ENCODE measurements around the gene PSD.

The PSD gene

DNA sequence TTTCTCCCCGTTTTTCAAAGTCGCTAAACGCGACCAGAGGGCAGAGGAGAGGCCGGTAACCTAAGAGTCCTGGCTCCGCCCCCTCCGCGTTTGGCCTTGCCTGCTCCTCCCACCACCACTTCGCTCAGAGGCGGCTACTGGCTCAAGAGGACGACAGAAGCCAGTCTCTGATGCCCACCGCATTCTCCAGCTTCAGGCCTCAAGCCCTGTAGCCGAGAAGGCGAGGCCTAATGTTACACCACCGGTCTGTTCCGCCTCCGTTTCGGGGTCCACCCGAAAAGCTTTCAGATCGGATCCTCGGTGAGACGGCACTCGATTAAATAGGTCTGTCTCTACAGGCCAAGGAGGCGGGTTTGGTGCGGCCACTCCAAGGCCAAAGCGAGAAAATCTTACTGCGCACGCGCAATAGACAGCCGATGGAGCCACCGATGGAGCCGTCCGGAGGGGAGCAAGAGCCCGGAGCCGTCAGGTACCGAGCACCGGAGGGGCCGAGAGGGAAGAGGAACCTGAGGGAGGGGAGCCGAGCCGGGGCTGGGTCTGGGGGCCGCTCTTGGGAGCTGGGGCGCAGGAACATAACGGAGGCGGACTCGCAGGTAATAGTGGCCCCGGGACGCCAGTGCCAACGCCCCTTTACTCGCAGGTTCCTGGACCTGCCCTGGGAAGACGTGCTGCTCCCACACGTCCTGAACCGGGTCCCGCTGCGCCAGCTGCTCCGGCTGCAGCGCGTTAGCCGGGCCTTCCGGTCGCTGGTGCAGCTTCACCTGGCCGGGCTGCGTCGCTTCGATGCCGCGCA, 2.3 kb upstream of the PSD start, which contains the start of gene FBXL15 (continued):
- TF ChIP-seq SP7 (tag by site-specific recombination; IDR thresholded peaks at IDR 0.05): peak; percentile 90; the same call in 1 of the 2 replicates
- no peak for TF ChIP-seq ZNF658 (tag by site-specific recombination; IDR thresholded peaks at IDR 0.05)
- no peak for TF ChIP-seq ZNF747 (tag by site-specific recombination; IDR thresholded peaks at IDR 0.05)
- peak; percentile 79 for TF ChIP-seq KLF10 (tag by site-specific recombination; IDR thresholded peaks at IDR 0.05)
- no peak for TF ChIP-seq ZNF211 (tag by site-specific recombination; IDR thresholded peaks at IDR 0.05; ENCODE audit: low read depth)
- TF ChIP-seq ZNF621 (tag by site-specific recombination; IDR thresholded peaks at IDR 0.05): no peak
- TF ChIP-seq ZNF133 (tag by site-specific recombination; IDR thresholded peaks at IDR 0.05): no peak
- TF ChIP-seq ZNF2 (tag by site-specific recombination; IDR thresholded peaks at IDR 0.05): peak; percentile 96
- TF ChIP-seq ZNF843 (tag by site-specific recombination; IDR thresholded peaks at IDR 0.05): peak; percentile 75
- no peak for TF ChIP-seq ZNF555 (tag by site-specific recombination; conservative IDR thresholded peaks at IDR 0.05)
- TF ChIP-seq ZNF48 (tag by site-specific recombination; IDR thresholded peaks at IDR 0.05): no peak
- peak; percentile 51; the same call in 1 of the 2 replicates for TF ChIP-seq ZNF558 (tag by site-specific recombination; IDR thresholded peaks at IDR 0.05)
- no peak for TF ChIP-seq ZNF768 (tag by site-specific recombination; IDR thresholded peaks at IDR 0.05)
- TF ChIP-seq, protein P1, sequence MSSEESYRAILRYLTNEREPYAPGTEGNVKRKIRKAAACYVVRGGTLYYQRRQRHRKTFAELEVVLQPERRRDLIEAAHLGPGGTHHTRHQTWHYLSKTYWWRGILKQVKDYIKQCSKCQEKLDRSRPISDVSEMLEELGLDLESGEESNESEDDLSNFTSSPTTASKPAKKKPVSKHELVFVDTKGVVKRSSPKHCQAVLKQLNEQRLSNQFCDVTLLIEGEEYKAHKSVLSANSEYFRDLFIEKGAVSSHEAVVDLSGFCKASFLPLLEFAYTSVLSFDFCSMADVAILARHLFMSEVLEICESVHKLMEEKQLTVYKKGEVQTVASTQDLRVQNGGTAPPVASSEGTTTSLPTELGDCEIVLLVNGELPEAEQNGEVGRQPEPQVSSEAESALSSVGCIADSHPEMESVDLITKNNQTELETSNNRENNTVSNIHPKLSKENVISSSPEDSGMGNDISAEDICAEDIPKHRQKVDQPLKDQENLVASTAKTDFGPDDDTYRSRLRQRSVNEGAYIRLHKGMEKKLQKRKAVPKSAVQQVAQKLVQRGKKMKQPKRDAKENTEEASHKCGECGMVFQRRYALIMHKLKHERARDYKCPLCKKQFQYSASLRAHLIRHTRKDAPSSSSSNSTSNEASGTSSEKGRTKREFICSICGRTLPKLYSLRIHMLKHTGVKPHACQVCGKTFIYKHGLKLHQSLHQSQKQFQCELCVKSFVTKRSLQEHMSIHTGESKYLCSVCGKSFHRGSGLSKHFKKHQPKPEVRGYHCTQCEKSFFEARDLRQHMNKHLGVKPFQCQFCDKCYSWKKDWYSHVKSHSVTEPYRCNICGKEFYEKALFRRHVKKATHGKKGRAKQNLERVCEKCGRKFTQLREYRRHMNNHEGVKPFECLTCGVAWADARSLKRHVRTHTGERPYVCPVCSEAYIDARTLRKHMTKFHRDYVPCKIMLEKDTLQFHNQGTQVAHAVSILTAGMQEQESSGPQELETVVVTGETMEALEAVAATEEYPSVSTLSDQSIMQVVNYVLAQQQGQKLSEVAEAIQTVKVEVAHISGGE (tag by site-specific recombination; conservative IDR thresholded peaks at IDR 0.05; ENCODE audit: low read depth): peak; percentile 100
- TF ChIP-seq ZNF391 (tag by site-specific recombination; IDR thresholded peaks at IDR 0.05; ENCODE audit: borderline replicate concordance, low read depth): peak; percentile 96
- TF ChIP-seq FEZF1 (tag by site-specific recombination; IDR thresholded peaks at IDR 0.05): peak; percentile 41; the same call in 1 of the 2 replicates
- peak; percentile 45; the same call in 1 of the 2 replicates for TF ChIP-seq MYNN (tag by site-specific recombination; IDR thresholded peaks at IDR 0.05; ENCODE audit: borderline replicate concordance)
- TF ChIP-seq, protein P2, sequence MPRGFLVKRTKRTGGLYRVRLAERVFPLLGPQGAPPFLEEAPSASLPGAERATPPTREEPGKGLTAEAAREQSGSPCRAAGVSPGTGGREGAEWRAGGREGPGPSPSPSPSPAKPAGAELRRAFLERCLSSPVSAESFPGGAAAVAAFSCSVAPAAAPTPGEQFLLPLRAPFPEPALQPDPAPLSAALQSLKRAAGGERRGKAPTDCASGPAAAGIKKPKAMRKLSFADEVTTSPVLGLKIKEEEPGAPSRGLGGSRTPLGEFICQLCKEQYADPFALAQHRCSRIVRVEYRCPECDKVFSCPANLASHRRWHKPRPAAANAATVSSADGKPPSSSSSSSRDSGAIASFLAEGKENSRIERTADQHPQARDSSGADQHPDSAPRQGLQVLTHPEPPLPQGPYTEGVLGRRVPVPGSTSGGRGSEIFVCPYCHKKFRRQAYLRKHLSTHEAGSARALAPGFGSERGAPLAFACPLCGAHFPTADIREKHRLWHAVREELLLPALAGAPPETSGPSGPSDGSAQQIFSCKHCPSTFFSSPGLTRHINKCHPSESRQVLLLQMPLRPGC (tag by site-specific recombination; IDR thresholded peaks at IDR 0.05): peak; percentile 73
- peak; percentile 64; the same call in 1 of the 2 replicates for TF ChIP-seq ZBTB21 (tag by site-specific recombination; IDR thresholded peaks at IDR 0.05)
- TF ChIP-seq, protein P3, sequence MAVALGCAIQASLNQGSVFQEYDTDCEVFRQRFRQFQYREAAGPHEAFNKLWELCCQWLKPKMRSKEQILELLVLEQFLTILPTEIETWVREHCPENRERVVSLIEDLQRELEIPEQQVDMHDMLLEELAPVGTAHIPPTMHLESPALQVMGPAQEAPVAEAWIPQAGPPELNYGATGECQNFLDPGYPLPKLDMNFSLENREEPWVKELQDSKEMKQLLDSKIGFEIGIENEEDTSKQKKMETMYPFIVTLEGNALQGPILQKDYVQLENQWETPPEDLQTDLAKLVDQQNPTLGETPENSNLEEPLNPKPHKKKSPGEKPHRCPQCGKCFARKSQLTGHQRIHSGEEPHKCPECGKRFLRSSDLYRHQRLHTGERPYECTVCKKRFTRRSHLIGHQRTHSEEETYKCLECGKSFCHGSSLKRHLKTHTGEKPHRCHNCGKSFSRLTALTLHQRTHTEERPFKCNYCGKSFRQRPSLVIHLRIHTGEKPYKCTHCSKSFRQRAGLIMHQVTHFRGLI (tag by site-specific recombination; IDR thresholded peaks at IDR 0.05): peak; percentile 40; the same call in 1 of the 2 replicates
- no peak for TF ChIP-seq ZNF626 (tag by site-specific recombination; IDR thresholded peaks at IDR 0.05)
- TF ChIP-seq, protein P4, sequence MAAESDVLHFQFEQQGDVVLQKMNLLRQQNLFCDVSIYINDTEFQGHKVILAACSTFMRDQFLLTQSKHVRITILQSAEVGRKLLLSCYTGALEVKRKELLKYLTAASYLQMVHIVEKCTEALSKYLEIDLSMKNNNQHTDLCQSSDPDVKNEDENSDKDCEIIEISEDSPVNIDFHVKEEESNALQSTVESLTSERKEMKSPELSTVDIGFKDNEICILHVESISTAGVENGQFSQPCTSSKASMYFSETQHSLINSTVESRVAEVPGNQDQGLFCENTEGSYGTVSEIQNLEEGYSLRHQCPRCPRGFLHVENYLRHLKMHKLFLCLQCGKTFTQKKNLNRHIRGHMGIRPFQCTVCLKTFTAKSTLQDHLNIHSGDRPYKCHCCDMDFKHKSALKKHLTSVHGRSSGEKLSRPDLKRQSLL (tag by site-specific recombination; IDR thresholded peaks at IDR 0.05): peak; percentile 99
- TF ChIP-seq ZNF560 (tag by site-specific recombination; IDR thresholded peaks at IDR 0.05; ENCODE audit: borderline replicate concordance): no peak
- TF ChIP-seq ZNF792 (tag by site-specific recombination; IDR thresholded peaks at IDR 0.05): peak; percentile 46; the same call in 1 of the 2 replicates
- no peak for TF ChIP-seq ZNF514 (tag by site-specific recombination; IDR thresholded peaks at IDR 0.05)
- TF ChIP-seq ZNF335 (tag by site-specific recombination; conservative IDR thresholded peaks at IDR 0.05): peak; percentile 72
- TF ChIP-seq ZNF561 (tag by site-specific recombination; IDR thresholded peaks at IDR 0.05; ENCODE audit: borderline replicate concordance): peak; percentile 93
- peak; percentile 71 for TF ChIP-seq KLF9 (tag by site-specific recombination; IDR thresholded peaks at IDR 0.05; ENCODE audit: low read depth)
- peak; percentile 96 for TF ChIP-seq ZNF324 (tag by site-specific recombination; IDR thresholded peaks at IDR 0.05)
- peak; percentile 50 for TF ChIP-seq ZIC2 (tag by site-specific recombination; IDR thresholded peaks at IDR 0.05)
- peak; percentile 49; the same call in 1 of the 2 replicates for TF ChIP-seq ZBTB20 (tag by site-specific recombination; IDR thresholded peaks at IDR 0.05)
- no peak for TF ChIP-seq ZNF654 (tag by site-specific recombination; IDR thresholded peaks at IDR 0.05; ENCODE audit: low read depth)

All from HEK293 (cell line).